B cell (primary cell): ENCODE data around the gene CHRNA5. TPM values are rescaled to one million over a fixed set of nuclear protein-coding genes. Genes with fewer than 3 reads are reported as not detected.

Experiments used
- ATAC-seq: fragments of 200-7000 bp; cut with Tn5 transposase; one replicate; pipeline ENCODE4 v1.10.0; 2021; ENCODE audit warnings: low read depth, mild to moderate bottlenecking, moderate number of reproducible peaks, moderate library complexity
- CTCF ChIA-PET: fragments of 350-600 bp; sonication (Branson Sonifier 250); formaldehyde crosslinking; loops from one replicate; lab custom pipeline; 2021; ENCODE audit warnings: antibody characterized with exemption, inconsistent platforms; lab: Charles Lee
- POLR2A ChIA-PET: fragments of 350-600 bp; sonication (Branson Sonifier 250); formaldehyde crosslinking; loops from one replicate; lab custom pipeline; 2021; ENCODE audit warnings: antibody characterized with exemption; lab: Charles Lee
- DNase-seq: peaks from one replicate; pipeline ENCODE4 v3.0.0; 2013
- H2AFZ ChIP-seq: 2 replicates; pipeline ENCODE4 v1.6.1; 2012; ENCODE audit warnings: mild to moderate bottlenecking, low read depth, low read length; ENCODE audit not compliant: insufficient read depth, poor library complexity, severe bottlenecking
- H3K27ac ChIP-seq, 2 donors: 1 replicate in 1 of 2; 2 replicates in 1 of 2; pipeline ENCODE4 v1.5.1; 2012 to 2013; ENCODE audit warnings: low read length in 2 of 2, mild to moderate bottlenecking in 2 of 2, moderate library complexity in 1 of 2
- H3K27me3 ChIP-seq, 4 experiments: fragments of 200-600 bp in 1 of 4; sonication (generic) in 1 of 4; replicated peaks in 1 of 4; 1 replicate in 2 of 4; 2 replicates in 2 of 4; pipeline versions ENCODE4 v1.6.1 to v1.7.0; 2013 to 2016; ENCODE audit warnings: low read length in 3 of 4, mild to moderate bottlenecking in 2 of 4, mixed read lengths in 1 of 4, moderate library complexity in 1 of 4; ENCODE audit not compliant: insufficient read depth in 4 of 4, control insufficient read depth in 3 of 4; ENCODE audit errors: control extremely low read depth in 1 of 4
- H3K36me3 ChIP-seq, 2 experiments: replicated peaks in 1 of 2; 1 replicate in 1 of 2; 2 replicates in 1 of 2; pipeline versions ENCODE4 v1.6.1 to v1.7.1; 2013; ENCODE audit warnings: low read length in 1 of 2; ENCODE audit not compliant: insufficient read depth in 2 of 2, control insufficient read depth in 1 of 2; ENCODE audit errors: control extremely low read depth in 1 of 2, extremely low read depth in 1 of 2
- H3K4me1 ChIP-seq, 2 donors: fragments of 200-600 bp in 1 of 2; sonication (generic) in 1 of 2; 1 replicate in 1 of 2; 2 replicates in 1 of 2; pipeline versions ENCODE4 v1.5.1 to v1.6.1; 2013 to 2017; ENCODE audit warnings: low read length in 2 of 2; ENCODE audit not compliant: control insufficient read depth in 2 of 2, insufficient read depth in 2 of 2
- H3K4me2 ChIP-seq: replicated peaks from 2 replicates; pipeline ENCODE3; 2012; ENCODE audit warnings: mild to moderate bottlenecking, low read depth, low read length; ENCODE audit not compliant: poor library complexity, severe bottlenecking
- H3K4me3 ChIP-seq, 5 experiments: fragments of 200-600 bp in 1 of 5; sonication (generic) in 1 of 5; 1 replicate in 3 of 5; 2 replicates in 2 of 5; pipeline versions ENCODE4 v1.5.1 to v1.7.0; 2011 to 2016; ENCODE audit warnings: low read length in 4 of 5, mild to moderate bottlenecking in 4 of 5, low read depth in 2 of 5, control low read depth in 1 of 5, moderate library complexity in 1 of 5; ENCODE audit not compliant: insufficient read depth in 1 of 5; ENCODE audit errors: control extremely low read depth in 1 of 5, extremely low read depth in 1 of 5
- H3K79me2 ChIP-seq: fragments of 200-600 bp; sonication (generic); one replicate; pipeline ENCODE4 v1.6.0; 2016; ENCODE audit warnings: low read length; ENCODE audit not compliant: control insufficient read depth, insufficient read depth
- H3K9ac ChIP-seq: fragments of 200-600 bp; sonication (generic); 2 replicates; pipeline ENCODE4 v1.6.1; 2017; ENCODE audit warnings: mild to moderate bottlenecking, low read length, moderate library complexity
- H3K9me3 ChIP-seq, 3 donors: one replicate each; pipeline versions ENCODE4 v1.6.1 to v1.7.1; 2013; ENCODE audit warnings: low read length in 2 of 3; ENCODE audit not compliant: control insufficient read depth in 2 of 3, insufficient read depth in 1 of 3; ENCODE audit errors: control extremely low read depth in 1 of 3
- H4K20me1 ChIP-seq: 2 replicates; pipeline ENCODE4 v1.6.0; 2012; ENCODE audit warnings: mild to moderate bottlenecking, low read length; ENCODE audit not compliant: insufficient read depth, control insufficient read depth, poor library complexity, severe bottlenecking
- H3K27ac Mint-ChIP-seq: one replicate; pipeline ENCODE4 v1.8.0; 2021; ENCODE audit warnings: mixed read lengths
- H3K27me3 Mint-ChIP-seq: one replicate; pipeline ENCODE4 v1.8.0; 2021; ENCODE audit warnings: mixed read lengths
- H3K4me1 Mint-ChIP-seq: one replicate; pipeline ENCODE4 v1.8.0; 2021; ENCODE audit warnings: mixed read lengths
- H3K4me3 Mint-ChIP-seq: one replicate; pipeline ENCODE4 v1.8.0; 2021; ENCODE audit warnings: mixed read lengths
- H3K9me3 Mint-ChIP-seq: one replicate; pipeline ENCODE4 v1.8.0; 2022; ENCODE audit warnings: mixed read lengths; ENCODE audit not compliant: insufficient read depth
- CTCF ChIP-seq: fragments of 200-600 bp; IDR thresholded peaks from one replicate; pipeline ENCODE4 v1.8.0; 2022; ENCODE audit warnings: antibody characterized with exemption, mild to moderate bottlenecking
- EZH2 ChIP-seq: IDR thresholded peaks from 2 replicates; pipeline ENCODE4 v1.6.1; 2012; ENCODE audit warnings: borderline replicate concordance, low read depth, mild to moderate bottlenecking, moderate library complexity, low read length; ENCODE audit not compliant: insufficient read depth, poor library complexity, severe bottlenecking
- WGBS: methylation state at CpG from one replicate; pipeline ENCODE4 v1.1.5; 2013; ENCODE audit warnings: missing lambda C conversion rate; ENCODE audit not compliant: insufficient coverage; 5-methylcytosine and 5-hydroxymethylcytosine counted together
- intact Hi-C: fragments of 100-400 bp; cut with micrococcal nuclease; formaldehyde crosslinking; loops from one replicate; pipeline ENCODE4 v1.10.0; 2022
- polyA plus RNA-seq: library from polyadenylated mRNA; depleted of rRNA; stranded (reverse); fragments of >200 nt; gene quantifications from 2 replicates; pipeline ENCODE4 v1.2.3, GENCODE V29; 2012
- total RNA-seq, 2 donors: library from RNA; stranded (reverse); fragments of 120-200 nt in 1 of 2; gene quantifications; 1 replicate in 1 of 2; 2 replicates in 1 of 2; pipeline versions ENCODE4 v1.2.3 to v1.2.4, GENCODE V29; 2013 to 2022

The CHRNA5 gene
- total and polyA plus RNA-seq, 2 donors (not counting 1 experiment from before 2014, with no cell fraction given), result 0.09 to 1.2 TPM

- 88% methylated on average over 7 of the region's 9 CpGs for WGBS
- no peaks in the 10 kb centered on the region for H3K4me1 Mint-ChIP-seq
- Histone ChIP-seq H3K4me3 (no peak overlapping the region), H3K4me2 (no peak overlapping the region), H3K36me3 (no peaks in the 10 kb centered on the region), H3K9me3 (peaks cover 0 to 16% (median 6%) of the 10 kb centered on the region in 3 donors), H3K4me1 (no peaks in the 10 kb centered on the region), H3K27me3 (peaks cover 0 to 4% (median 0%) of the 10 kb centered on the region in 4 experiments), H3K79me2 (no peaks in the 10 kb centered on the region), H3K9ac (no peak overlapping the region), H3K27ac (no peak overlapping the region), H2AFZ (no peak overlapping the region), H4K20me1 (no peaks in the 10 kb centered on the region)
- intact Hi-C loops, result no loop called here
- no peak overlapping the region for H3K27ac Mint-ChIP-seq
- ATAC-seq (no peak), DNase-seq (no peak)
- H3K9me3 Mint-ChIP-seq, result peaks cover 3% of the 10 kb centered on the region
- H3K4me3 Mint-ChIP-seq, result no peak overlapping the region
- CTCF ChIA-PET, result no interaction called here
- peaks cover 27% of the 10 kb centered on the region for H3K27me3 Mint-ChIP-seq
- TF ChIP-seq EZH2 (no peak), CTCF (no peak)
- POLR2A ChIA-PET, result no interaction called here
These were observed 65.7 kb downstream of the CHRNA5 start for GRCh38 chr15:78630886-78631633.

GRCh38 chr15:78633348-78633747 is 68.0 kb downstream of the CHRNA5 start:
- no peak for DNase-seq
- peaks cover 23% of the 10 kb centered on the region for H3K27me3 Mint-ChIP-seq
- Histone ChIP-seq H2AFZ (no peak overlapping the region), H3K27me3 (peaks cover 0 to 4% (median 0%) of the 10 kb centered on the region in 4 experiments), H3K4me2 (no peak overlapping the region), H3K9me3 (peaks cover 0 to 16% (median 6%) of the 10 kb centered on the region in 3 donors), H3K79me2 (no peaks in the 10 kb centered on the region), H3K4me3 (no peak overlapping the region), H3K9ac (no peak overlapping the region), H3K36me3 (no peaks in the 10 kb centered on the region), H4K20me1 (no peaks in the 10 kb centered on the region), H3K27ac (no peak overlapping the region), H3K4me1 (no peaks in the 10 kb centered on the region)
- ChIA-PET POLR2A (no interaction called here), CTCF (interaction anchor here (0.6 to 1.2 kb wide), 2 partner anchors 62 to 105 kb away, joined by 3 to 5 read pairs; no protein-coding TSS in a partner anchor)
- H3K4me1 Mint-ChIP-seq, result no peaks in the 10 kb centered on the region
- H3K27ac Mint-ChIP-seq, result no peak overlapping the region
- no peak overlapping the region for H3K4me3 Mint-ChIP-seq
- no peak for ATAC-seq
- peaks cover 3% of the 10 kb centered on the region for H3K9me3 Mint-ChIP-seq
- intact Hi-C loops, result no loop called here
- TF ChIP-seq CTCF, result no peak
- no peak for TF ChIP-seq EZH2
- WGBS, result 71% methylated on average over 1 of the region's 2 CpGs
